Measurements from ENCODE around the gene B3GAT3.
"Not testable (repeated sequence)": the region's sequence is repeated elsewhere in the genome, so short reads cannot be mapped to it uniquely, and the experiment has no call there.

The B3GAT3 gene

GRCh38 chr11:62621567-62622470 lies at the start of gene B3GAT3:
TSS of gene B3GAT3 (minus strand) at chr11:62621986. CDS start at chr11:62621947, 39 bp downstream.
- H3K9me3 Mint-ChIP-seq: no peaks in the 10 kb centered on the region
- peaks cover 36% of the 10 kb centered on the region for H3K36me3 Mint-ChIP-seq (ENCODE audit: low read depth)
- H3K4me3 Mint-ChIP-seq: peak within 1 kb of the TSS; percentile 90
- no peaks in the 10 kb centered on the region for H3K27me3 Mint-ChIP-seq (ENCODE audit: low read depth)
- peak within 1 kb of the TSS; percentile 99 for H3K27ac Mint-ChIP-seq
- H3K4me1 Mint-ChIP-seq (ENCODE audit: low read depth): peaks cover 22% of the 10 kb centered on the region

- peaks cover 31% of the 10 kb centered on the region for H3K4me1 Mint-ChIP-seq (ENCODE audit: low read depth)
- H3K27me3 Mint-ChIP-seq (ENCODE audit: low read depth): no peaks in the 10 kb centered on the region
- no peaks in the 10 kb centered on the region for H3K9me3 Mint-ChIP-seq
- H3K27ac Mint-ChIP-seq: peak overlapping the region; percentile 91
- peaks cover 22% of the 10 kb centered on the region for H3K36me3 Mint-ChIP-seq (ENCODE audit: low read depth)
- peak overlapping the region; percentile 91 for H3K4me3 Mint-ChIP-seq
These were observed 49.4 kb upstream of the B3GAT3 start for GRCh38 chr11:62671236-62671607.

- Mint-ChIP-seq H3K4me3 (peak overlapping the region; percentile 51), H3K27ac (peak overlapping the region; percentile 84), H3K9me3 (no peaks in the 10 kb centered on the region), H3K36me3 (ENCODE audit: low read depth) (peaks cover 24% of the 10 kb centered on the region), H3K4me1 (ENCODE audit: low read depth) (peaks cover 27% of the 10 kb centered on the region), H3K27me3 (ENCODE audit: low read depth) (no peaks in the 10 kb centered on the region)
These were observed 47.8 kb upstream of the B3GAT3 start for GRCh38 chr11:62669420-62670161.

GRCh38 chr11:62667460-62667859 lies 45.7 kb upstream of the B3GAT3 start:
- Mint-ChIP-seq H3K27me3 (ENCODE audit: low read depth) (no peaks in the 10 kb centered on the region), H3K9me3 (no peaks in the 10 kb centered on the region), H3K27ac (no peak overlapping the region), H3K4me1 (ENCODE audit: low read depth) (peaks cover 27% of the 10 kb centered on the region), H3K36me3 (ENCODE audit: low read depth) (peaks cover 31% of the 10 kb centered on the region), H3K4me3 (peak overlapping the region; percentile 96)

- peak overlapping the region; percentile 96 for H3K4me3 Mint-ChIP-seq
- H3K27me3 Mint-ChIP-seq (ENCODE audit: low read depth): no peaks in the 10 kb centered on the region
- H3K9me3 Mint-ChIP-seq: no peaks in the 10 kb centered on the region
- peaks cover 25% of the 10 kb centered on the region for H3K36me3 Mint-ChIP-seq (ENCODE audit: low read depth)
- peaks cover 25% of the 10 kb centered on the region for H3K4me1 Mint-ChIP-seq (ENCODE audit: low read depth)
- peak overlapping the region; percentile 88 for H3K27ac Mint-ChIP-seq
These were observed 44.6 kb upstream of the B3GAT3 start for GRCh38 chr11:62666259-62666926.

GRCh38 chr11:62665599-62666258 lies 43.9 kb upstream of the B3GAT3 start:
- peak overlapping the region; percentile 96 for H3K4me3 Mint-ChIP-seq
- H3K36me3 Mint-ChIP-seq (ENCODE audit: low read depth): peaks cover 24% of the 10 kb centered on the region
- no peaks in the 10 kb centered on the region for H3K27me3 Mint-ChIP-seq (ENCODE audit: low read depth)
- peaks cover 25% of the 10 kb centered on the region for H3K4me1 Mint-ChIP-seq (ENCODE audit: low read depth)
- peak overlapping the region; percentile 88 for H3K27ac Mint-ChIP-seq
- H3K9me3 Mint-ChIP-seq: no peaks in the 10 kb centered on the region

- H3K27ac Mint-ChIP-seq: peak within 1 kb of the TSS; percentile 88
- H3K36me3 Mint-ChIP-seq (ENCODE audit: low read depth): peaks cover 24% of the 10 kb centered on the region
- H3K4me3 Mint-ChIP-seq: peak within 1 kb of the TSS; percentile 96
- no peaks in the 10 kb centered on the region for H3K9me3 Mint-ChIP-seq
- H3K4me1 Mint-ChIP-seq (ENCODE audit: low read depth): peaks cover 24% of the 10 kb centered on the region
- H3K27me3 Mint-ChIP-seq (ENCODE audit: low read depth): no peaks in the 10 kb centered on the region
These were observed 43.4 kb upstream of the B3GAT3 start, which contains the start of the genes C11orf98 and CSKMT for GRCh38 chr11:62665075-62665598. TSS of gene C11orf98 (minus strand) at chr11:62665210. CDS start at chr11:62665169, 41 bp downstream. TSS of gene CSKMT (plus strand) at chr11:62665312. CDS start at chr11:62665880, 568 bp downstream.

GRCh38 chr11:62664405-62665074 lies 42.8 kb upstream of the B3GAT3 start:
- Mint-ChIP-seq H3K36me3 (ENCODE audit: low read depth) (peaks cover 24% of the 10 kb centered on the region), H3K9me3 (no peaks in the 10 kb centered on the region), H3K27ac (peak overlapping the region; percentile 88), H3K27me3 (ENCODE audit: low read depth) (no peaks in the 10 kb centered on the region), H3K4me1 (ENCODE audit: low read depth) (peaks cover 18% of the 10 kb centered on the region), H3K4me3 (peak overlapping the region; percentile 96)

- Mint-ChIP-seq H3K9me3 (no peaks in the 10 kb centered on the region), H3K4me3 (no peak overlapping the region), H3K27ac (no peak overlapping the region), H3K36me3 (ENCODE audit: low read depth) (peaks cover 4% of the 10 kb centered on the region), H3K27me3 (ENCODE audit: low read depth) (no peaks in the 10 kb centered on the region), H3K4me1 (ENCODE audit: low read depth) (peaks cover 21% of the 10 kb centered on the region)
These were observed 35.1 kb upstream of the B3GAT3 start for GRCh38 chr11:62656796-62657429.

GRCh38 chr11:62654297-62654696 lies 32.5 kb upstream of the B3GAT3 start:
- H3K4me3 Mint-ChIP-seq: peak overlapping the region; percentile 45
- H3K27ac Mint-ChIP-seq: peak overlapping the region; percentile 72
- peaks cover 9% of the 10 kb centered on the region for H3K36me3 Mint-ChIP-seq (ENCODE audit: low read depth)
- H3K4me1 Mint-ChIP-seq (ENCODE audit: low read depth): peaks cover 24% of the 10 kb centered on the region
- no peaks in the 10 kb centered on the region for H3K9me3 Mint-ChIP-seq
- no peaks in the 10 kb centered on the region for H3K27me3 Mint-ChIP-seq (ENCODE audit: low read depth)

- peaks cover 24% of the 10 kb centered on the region for H3K4me1 Mint-ChIP-seq (ENCODE audit: low read depth)
- no peaks in the 10 kb centered on the region for H3K9me3 Mint-ChIP-seq
- H3K27ac Mint-ChIP-seq: peak overlapping the region; percentile 88
- H3K27me3 Mint-ChIP-seq (ENCODE audit: low read depth): no peaks in the 10 kb centered on the region
- peaks cover 13% of the 10 kb centered on the region for H3K36me3 Mint-ChIP-seq (ENCODE audit: low read depth)
- peak overlapping the region; percentile 91 for H3K4me3 Mint-ChIP-seq
These were observed 30.6 kb upstream of the B3GAT3 start for GRCh38 chr11:62652161-62653006.

- H3K4me1 Mint-ChIP-seq (ENCODE audit: low read depth): peaks cover 31% of the 10 kb centered on the region
- H3K27me3 Mint-ChIP-seq (ENCODE audit: low read depth); H3K9me3 Mint-ChIP-seq; H3K27ac Mint-ChIP-seq; H3K4me3 Mint-ChIP-seq: not testable (repeated sequence)
- peaks cover 19% of the 10 kb centered on the region for H3K36me3 Mint-ChIP-seq (ENCODE audit: low read depth)
These were observed 28.5 kb upstream of the B3GAT3 start for GRCh38 chr11:62650283-62650682.
